Measurements from ENCODE around the gene SNAP29.
"Not testable (repeated sequence)": the region's sequence is repeated elsewhere in the genome, so short reads cannot be mapped to it uniquely, and the experiment has no call there.

Gene SNAP29

DNA sequence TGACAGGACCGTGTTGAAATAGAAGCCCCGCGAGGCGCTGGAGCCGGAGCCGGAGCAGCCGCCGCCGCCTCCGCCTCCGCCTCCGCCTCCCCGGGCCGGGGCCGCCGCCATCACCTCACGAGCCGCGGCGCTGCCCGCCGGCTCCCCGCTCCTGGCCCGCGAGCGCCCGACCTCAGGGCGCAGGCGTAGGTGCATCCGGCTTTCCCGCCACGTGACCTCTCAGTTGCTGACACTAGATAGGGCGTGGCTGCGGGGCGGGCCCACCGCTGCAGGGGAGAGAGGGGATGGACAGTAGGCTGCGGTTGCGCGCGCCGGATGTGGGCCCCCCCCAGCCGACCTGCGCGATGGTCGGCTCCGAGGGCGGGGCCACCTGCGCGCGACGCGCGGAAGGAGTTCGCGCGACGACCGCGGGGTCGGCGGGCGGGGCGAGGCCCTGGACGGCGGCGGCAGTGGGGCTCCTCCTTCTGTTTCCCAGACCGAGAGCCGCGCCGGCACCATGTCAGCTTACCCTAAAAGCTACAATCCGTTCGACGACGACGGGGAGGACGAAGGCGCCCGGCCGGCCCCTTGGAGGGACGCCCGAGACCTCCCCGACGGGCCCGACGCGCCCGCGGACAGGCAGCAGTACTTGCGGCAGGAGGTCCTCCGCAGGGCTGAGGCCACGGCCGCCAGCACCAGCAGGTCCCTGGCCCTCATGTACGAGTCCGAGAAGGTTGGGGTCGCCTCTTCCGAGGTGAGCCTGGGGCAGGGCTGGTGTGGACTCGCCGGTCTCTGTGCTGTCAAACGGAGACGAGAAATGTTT is at the start of gene SNAP29, which contains the start of gene PI4KA:
SNAP29 (plus strand) TSS at position 393 of the 802 bp plus-strand sequence; CDS start at position 497, 104 bp downstream.
PI4KA (minus strand) TSS at position 197 of the 802 bp plus-strand sequence; CDS start at position 111, 86 bp downstream.
- H3K9me3 Mint-ChIP-seq: no peaks in the 10 kb centered on the region
- no peaks in the 10 kb centered on the region for H3K27me3 Mint-ChIP-seq
- peak within 1 kb of the TSS; percentile 91 for H3K27ac Mint-ChIP-seq
- H3K4me1 Mint-ChIP-seq (ENCODE audit: low read depth): peaks cover 70% of the 10 kb centered on the region
- H3K4me3 Mint-ChIP-seq: peak within 1 kb of the TSS; percentile 90
- intact Hi-C loops (cut with micrococcal nuclease): loop anchor here (1.0 to 2.0 kb wide), 2 partner anchors 8 to 58 kb away; partner anchors contain the start of gene CRKL
- peaks cover 42% of the 10 kb centered on the region for H3K36me3 Mint-ChIP-seq (ENCODE audit: low read depth)

DNA sequence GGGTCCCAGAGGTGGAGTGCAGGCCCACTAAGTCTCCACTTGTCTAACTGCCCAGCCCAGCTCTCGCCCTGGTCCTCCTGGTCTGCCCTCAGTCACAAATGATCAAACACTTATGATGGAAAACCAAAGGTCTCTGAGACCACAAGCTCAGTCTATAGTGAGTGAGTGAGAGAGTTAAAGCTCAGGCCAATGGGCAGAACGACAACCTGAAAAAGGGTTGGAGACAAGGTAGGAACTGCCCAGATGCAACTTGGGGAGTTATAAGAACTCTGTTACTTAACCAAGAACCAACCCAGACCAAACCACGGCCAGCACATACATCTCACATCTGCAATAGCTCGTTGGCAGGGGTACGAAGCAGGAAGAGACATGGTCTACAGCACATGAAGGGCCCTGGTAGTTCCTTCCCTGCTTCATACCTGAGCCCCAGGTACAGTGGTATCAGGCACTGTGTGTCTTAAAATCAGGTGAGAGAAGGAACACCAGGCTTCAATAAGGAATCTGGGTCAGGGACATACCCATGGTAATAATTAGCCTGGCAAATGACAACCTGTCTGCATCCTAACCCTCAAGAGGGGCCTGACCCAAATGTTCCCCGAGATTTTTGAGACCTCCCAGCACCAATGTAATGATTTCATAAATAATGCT is 49.1 kb upstream of the SNAP29 start:
- Mint-ChIP-seq H3K36me3 (ENCODE audit: low read depth) (peaks cover 96% of the 10 kb centered on the region), H3K9me3 (no peaks in the 10 kb centered on the region), H3K4me1 (ENCODE audit: low read depth) (no peaks in the 10 kb centered on the region), H3K4me3 (no peak overlapping the region), H3K27me3 (no peaks in the 10 kb centered on the region), H3K27ac (no peak overlapping the region)
- intact Hi-C loops (cut with micrococcal nuclease): loop anchor here (10.0 kb wide), 1 partner anchor 55 kb away; no protein-coding TSS in a partner anchor

GRCh38 chr22:20810645-20811044 is 48.2 kb upstream of the SNAP29 start:
- no peak overlapping the region for H3K27ac Mint-ChIP-seq
- intact Hi-C loops (cut with micrococcal nuclease): no loop called here

GRCh38 chr22:20811171-20811570 is 47.6 kb upstream of the SNAP29 start:
- intact Hi-C loops (cut with micrococcal nuclease): no loop called here
- Mint-ChIP-seq H3K27me3 (no peaks in the 10 kb centered on the region), H3K36me3 (ENCODE audit: low read depth) (peaks cover 91% of the 10 kb centered on the region), H3K9me3 (no peaks in the 10 kb centered on the region), H3K4me1 (ENCODE audit: low read depth) (no peaks in the 10 kb centered on the region), H3K27ac (no peak overlapping the region), H3K4me3 (no peak overlapping the region)

More at GRCh38 chr22:20810645-20811044, 48.2 kb upstream of the SNAP29 start:
- Mint-ChIP-seq H3K27me3 (no peaks in the 10 kb centered on the region), H3K36me3 (ENCODE audit: low read depth) (peaks cover 91% of the 10 kb centered on the region), H3K9me3 (no peaks in the 10 kb centered on the region), H3K4me3 (no peak overlapping the region), H3K4me1 (ENCODE audit: low read depth) (no peaks in the 10 kb centered on the region)

GRCh38 chr22:20811971-20812660 is 46.7 kb upstream of the SNAP29 start:
- no peak overlapping the region for H3K27ac Mint-ChIP-seq
- no peak overlapping the region for H3K4me3 Mint-ChIP-seq
- H3K27me3 Mint-ChIP-seq: no peaks in the 10 kb centered on the region
- no peaks in the 10 kb centered on the region for H3K4me1 Mint-ChIP-seq (ENCODE audit: low read depth)
- peaks cover 95% of the 10 kb centered on the region for H3K36me3 Mint-ChIP-seq (ENCODE audit: low read depth)
- H3K9me3 Mint-ChIP-seq: no peaks in the 10 kb centered on the region
- intact Hi-C loops (cut with micrococcal nuclease): no loop called here

DNA sequence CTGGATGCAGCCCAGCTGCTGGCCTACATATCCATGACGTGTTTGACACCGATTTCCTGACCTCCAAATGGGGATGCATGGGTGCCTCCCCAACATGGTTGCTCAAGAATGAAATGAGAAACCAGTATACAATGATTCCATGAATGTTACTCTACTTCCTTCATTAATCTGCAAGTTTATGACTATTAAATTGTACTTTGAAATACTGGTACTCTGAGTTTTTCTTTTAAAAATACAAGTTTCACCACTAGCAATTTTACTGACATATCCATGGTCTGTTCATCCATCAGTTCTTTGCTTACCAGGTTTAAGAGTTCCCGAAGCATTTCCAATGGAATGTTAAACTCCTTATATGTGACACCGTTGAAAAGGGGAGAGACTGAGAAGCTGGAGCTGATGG is 45.8 kb upstream of the SNAP29 start:
- Mint-ChIP-seq H3K36me3 (ENCODE audit: low read depth) (peaks cover 95% of the 10 kb centered on the region), H3K9me3 (no peaks in the 10 kb centered on the region), H3K27me3 (no peaks in the 10 kb centered on the region), H3K27ac (no peak overlapping the region), H3K4me1 (ENCODE audit: low read depth) (no peaks in the 10 kb centered on the region), H3K4me3 (no peak overlapping the region)
- intact Hi-C loops (cut with micrococcal nuclease): no loop called here

GRCh38 chr22:20814221-20814808 is 44.5 kb upstream of the SNAP29 start:
- intact Hi-C loops (cut with micrococcal nuclease): no loop called here
- H3K27ac Mint-ChIP-seq: no peak overlapping the region
- no peaks in the 10 kb centered on the region for H3K9me3 Mint-ChIP-seq
- H3K27me3 Mint-ChIP-seq: no peaks in the 10 kb centered on the region
- no peaks in the 10 kb centered on the region for H3K4me1 Mint-ChIP-seq (ENCODE audit: low read depth)
- H3K36me3 Mint-ChIP-seq (ENCODE audit: low read depth): peaks cover 95% of the 10 kb centered on the region
- no peak overlapping the region for H3K4me3 Mint-ChIP-seq

DNA sequence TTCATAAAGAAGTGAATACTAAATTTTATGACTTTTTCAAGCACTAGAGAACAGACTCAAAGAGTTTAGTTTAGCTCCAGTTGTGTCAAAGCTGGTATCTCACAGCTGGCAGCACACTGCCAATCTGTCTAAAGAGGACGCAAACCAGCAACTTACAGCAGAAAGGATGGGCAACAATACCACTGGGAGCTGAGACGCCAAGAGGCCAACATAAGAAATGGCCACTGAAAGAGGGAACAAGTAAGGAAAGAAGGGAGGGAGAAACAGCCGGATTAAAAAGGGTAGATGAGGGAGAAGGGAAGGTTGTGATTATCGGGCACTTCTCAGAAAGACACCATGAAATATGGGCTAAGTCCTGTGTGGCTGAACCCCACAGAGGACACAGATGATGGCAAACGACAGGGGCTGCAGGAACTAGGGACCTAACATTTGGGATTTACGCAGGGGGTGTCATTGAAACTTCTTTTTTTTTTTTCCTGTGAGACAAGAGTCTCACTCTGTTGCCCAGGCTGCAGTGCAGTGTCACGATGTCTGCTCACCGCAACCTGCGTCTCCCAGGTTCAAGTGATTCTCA is 43.2 kb upstream of the SNAP29 start:
- H3K9me3 Mint-ChIP-seq: no peaks in the 10 kb centered on the region
- H3K27ac Mint-ChIP-seq: no peak overlapping the region
- H3K36me3 Mint-ChIP-seq (ENCODE audit: low read depth): peaks cover 95% of the 10 kb centered on the region
- no peak overlapping the region for H3K4me3 Mint-ChIP-seq
- no peaks in the 10 kb centered on the region for H3K4me1 Mint-ChIP-seq (ENCODE audit: low read depth)
- intact Hi-C loops (cut with micrococcal nuclease): no loop called here
- no peaks in the 10 kb centered on the region for H3K27me3 Mint-ChIP-seq

DNA sequence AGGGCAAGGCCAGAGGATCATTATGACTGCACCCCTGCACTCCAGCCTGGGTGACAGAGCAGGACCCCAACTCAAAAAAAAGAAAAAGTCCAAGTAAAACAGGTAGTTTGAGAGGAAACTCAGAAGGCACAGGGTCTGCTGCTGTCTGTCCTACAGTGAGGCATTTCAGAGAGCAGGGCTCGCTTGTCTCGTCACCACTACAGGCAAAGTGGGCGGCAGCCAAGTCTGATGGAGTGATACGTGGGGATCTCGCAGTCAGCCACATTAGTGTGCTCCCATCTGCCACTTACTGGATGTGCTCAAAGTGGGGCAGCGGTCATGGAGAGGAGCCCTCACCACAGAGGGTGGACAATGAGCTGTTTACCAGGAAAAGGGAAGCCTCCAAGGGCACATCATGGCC is 42.2 kb upstream of the SNAP29 start:
- H3K36me3 Mint-ChIP-seq (ENCODE audit: low read depth): peaks cover 93% of the 10 kb centered on the region
- H3K27me3 Mint-ChIP-seq: no peaks in the 10 kb centered on the region
- no peak overlapping the region for H3K4me3 Mint-ChIP-seq
- intact Hi-C loops (cut with micrococcal nuclease): no loop called here
- H3K4me1 Mint-ChIP-seq (ENCODE audit: low read depth): no peaks in the 10 kb centered on the region
- H3K9me3 Mint-ChIP-seq: no peaks in the 10 kb centered on the region
- no peak overlapping the region for H3K27ac Mint-ChIP-seq

DNA sequence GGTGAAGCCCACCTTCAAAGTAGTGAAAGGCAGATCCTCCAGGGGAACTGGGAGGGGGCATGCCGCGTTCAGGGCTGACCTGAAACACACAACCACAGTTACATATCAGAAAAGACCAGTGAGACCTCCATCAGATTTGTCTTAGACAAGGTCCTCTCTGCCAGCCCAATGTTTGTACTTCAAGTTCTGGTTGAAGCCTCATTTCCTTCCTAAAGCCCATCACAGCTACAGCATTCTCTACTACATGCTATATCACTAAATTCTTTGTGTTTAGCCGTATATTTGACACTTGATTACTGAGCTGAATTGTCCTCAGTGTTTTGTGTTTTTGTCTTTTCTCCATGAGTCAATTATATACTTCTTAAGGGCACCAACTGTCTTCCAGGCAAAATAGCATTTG is 40.3 kb upstream of the SNAP29 start:
- Mint-ChIP-seq H3K36me3 (ENCODE audit: low read depth) (peaks cover 88% of the 10 kb centered on the region), H3K27me3 (no peaks in the 10 kb centered on the region), H3K27ac (no peak overlapping the region), H3K9me3 (no peaks in the 10 kb centered on the region), H3K4me3 (no peak overlapping the region), H3K4me1 (ENCODE audit: low read depth) (no peaks in the 10 kb centered on the region)
- intact Hi-C loops (cut with micrococcal nuclease): no loop called here

- Mint-ChIP-seq H3K27me3 (no peaks in the 10 kb centered on the region), H3K27ac (no peak overlapping the region), H3K4me1 (ENCODE audit: low read depth) (no peaks in the 10 kb centered on the region), H3K4me3 (no peak overlapping the region), H3K9me3 (no peaks in the 10 kb centered on the region), H3K36me3 (ENCODE audit: low read depth) (peaks cover 88% of the 10 kb centered on the region)
- intact Hi-C loops (cut with micrococcal nuclease): no loop called here
Measured at GRCh38 chr22:20819471-20819870, 39.3 kb upstream of the SNAP29 start.

DNA sequence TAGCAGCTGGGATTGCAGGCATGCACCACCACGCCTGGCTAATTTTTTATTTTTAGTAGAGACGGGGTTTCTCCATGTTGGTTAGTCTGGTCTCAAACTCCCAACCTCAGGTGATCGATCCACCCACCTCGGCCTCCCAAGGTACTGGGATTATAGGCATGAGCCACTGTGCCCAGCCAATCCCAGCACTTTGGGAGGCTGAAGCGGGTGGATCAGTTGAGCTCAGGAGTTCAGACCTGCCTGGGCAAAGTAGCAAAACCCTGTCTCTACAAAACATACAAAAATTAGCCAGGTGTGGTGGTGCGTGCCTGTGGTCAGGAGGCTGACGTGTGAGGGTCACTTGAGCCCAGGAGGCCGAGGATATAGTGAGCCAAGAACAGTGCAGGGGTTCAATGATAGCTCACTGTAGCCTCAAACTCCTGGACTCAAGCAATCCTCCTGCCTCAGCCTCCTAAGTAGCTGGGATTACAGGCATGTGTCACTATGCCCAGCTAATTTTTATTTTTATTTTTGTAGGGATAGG is 37.0 kb upstream of the SNAP29 start:
- peaks cover 92% of the 10 kb centered on the region for H3K36me3 Mint-ChIP-seq (ENCODE audit: low read depth)
- intact Hi-C loops (cut with micrococcal nuclease); H3K27me3 Mint-ChIP-seq; H3K27ac Mint-ChIP-seq; H3K4me1 Mint-ChIP-seq (ENCODE audit: low read depth); H3K4me3 Mint-ChIP-seq; H3K9me3 Mint-ChIP-seq: not testable (repeated sequence)

GRCh38 chr22:20822240-20822639 is 36.6 kb upstream of the SNAP29 start:
- Mint-ChIP-seq H3K27me3 (no peaks in the 10 kb centered on the region), H3K36me3 (ENCODE audit: low read depth) (peaks cover 92% of the 10 kb centered on the region), H3K4me1 (ENCODE audit: low read depth) (no peaks in the 10 kb centered on the region), H3K9me3 (no peaks in the 10 kb centered on the region), H3K4me3 (no peak overlapping the region), H3K27ac (no peak overlapping the region)
- intact Hi-C loops (cut with micrococcal nuclease): no loop called here

Data from dendritic cell treated with granulocyte-macrophage colony-stimulating factor and Interleukin-4, amounts not matched to agents 40 ng/mL and 50 ng/mL, for 4 days (primary cell).